Measurements from ENCODE around the gene CYP20A1. TPM values are rescaled to one million over a fixed set of nuclear protein-coding genes. Genes with fewer than 3 reads are reported as not detected.

Gene CYP20A1
- total and polyA plus RNA-seq, 2 of the 8 experiments (the other 6 are each of a cell fraction or from before 2014, with no cell fraction given), result 6.2 to 21.5 TPM

DNA sequence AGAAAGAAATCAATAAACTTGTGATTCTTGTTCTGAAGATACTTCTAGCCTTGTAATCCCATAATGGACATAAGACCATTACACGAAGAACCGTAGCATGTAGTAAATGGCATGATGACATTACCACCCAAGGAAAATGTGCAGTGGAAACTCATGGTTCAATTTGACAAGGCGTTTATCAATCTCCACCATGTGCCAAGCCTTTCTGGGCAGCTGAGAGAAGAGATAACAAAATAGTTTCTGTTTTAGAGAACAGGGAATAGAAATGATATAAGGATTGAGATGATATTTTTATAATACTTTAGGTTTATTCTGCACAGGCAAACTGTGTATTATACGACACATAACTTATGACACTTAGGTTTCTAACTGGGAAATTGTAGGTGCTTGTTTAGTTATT is 108.6 kb downstream of the CYP20A1 start:
- no peak overlapping the region for H4K91ac ChIP-seq (replicated peaks; ENCODE audit: insufficient read length, low read length)
- H4K5ac ChIP-seq (ENCODE audit: insufficient read length, low read depth, low read length), result no peak overlapping the region
- no peak overlapping the region for H2BK12ac ChIP-seq (ENCODE audit: low read depth, low read length)
- no peak overlapping the region for H2BK20ac ChIP-seq (ENCODE audit: low read length)
- H4K8ac ChIP-seq (ENCODE audit: extremely low read depth, insufficient read depth, low read length), result no peak overlapping the region
- 93% methylated on average over 4 of the region's 4 CpGs; no CpG with 5 or more reads in 1 of the 2 experiments for WGBS, 2 experiments (ENCODE audit: extremely low coverage in 1 of 2, insufficient coverage in 1 of 2, insufficient read length in 1 of 2, insufficient replicate concordance in 2 of 2, low coverage in 1 of 2, low lambda C conversion rate in 2 of 2, missing lambda C conversion rate in 1 of 2)
- no peak overlapping the region for H3K4me3 ChIP-seq (ENCODE audit: extremely low read depth in 1 of 4, insufficient read depth in 2 of 4, low read depth in 3 of 4, low read length in 4 of 4)
- H3K9me3 ChIP-seq (ENCODE audit: insufficient read depth in 2 of 2, low read depth in 1 of 2, low read length in 1 of 2), result no peaks in the 10 kb centered on the region
- no peak overlapping the region for H3K18ac ChIP-seq (ENCODE audit: extremely low read depth, low read length)
- no peak overlapping the region for H2AFZ ChIP-seq (ENCODE audit: low read length)
- FAIRE-seq, result no peak
- peaks cover 6 to 93% of the 10 kb centered on the region in 2 experiments for H3K79me2 ChIP-seq (ENCODE audit: control insufficient read depth in 1 of 2, insufficient read depth in 2 of 2, low read length in 2 of 2)
- H3K4me2 ChIP-seq (ENCODE audit: insufficient read depth in 1 of 2, low read depth in 2 of 2, low read length in 2 of 2), result no peak overlapping the region
- H3K23ac ChIP-seq (ENCODE audit: insufficient read length), result no peak overlapping the region
- no peak overlapping the region for H3K9ac ChIP-seq (replicated peaks in 1 of 4; ENCODE audit: extremely low read depth in 1 of 4, low read depth in 3 of 4, low read length in 3 of 4)
- ChIA-PET CTCF (ENCODE audit: partially characterized antibody) (interaction anchor here (1.1 kb wide), 1 partner anchor 48 kb away, joined by 3 read pairs; no protein-coding TSS in a partner anchor), POLR2A (ENCODE audit: partially characterized antibody) (interaction anchor here (0.6 kb wide), 1 partner anchor 88 kb away, joined by 3 read pairs; no protein-coding TSS in a partner anchor)
- 0 out of 7 replicates have a peak, but pooled peaks cover 0 to 2% (median 0%) of the 10 kb centered on the region in 4 experiments for H3K4me1 ChIP-seq (replicated peaks in 1 of 4; ENCODE audit: control insufficient read depth in 3 of 4, insufficient read depth in 4 of 4, low read length in 3 of 4)
- no peak overlapping the region for H3K27ac ChIP-seq (ENCODE audit: low read depth, low read length)
- H2AK5ac ChIP-seq (ENCODE audit: low read depth, low read length), result no peak overlapping the region
- no peaks in the 10 kb centered on the region for H3K27me3 ChIP-seq (replicated peaks in 1 of 4; ENCODE audit: control insufficient read depth in 3 of 4, extremely low read depth in 1 of 4, insufficient read depth in 3 of 4, low read length in 3 of 4)
- 0 out of 2 replicates have a peak, but pooled peaks cover 2% of the 10 kb centered on the region for H3K79me1 ChIP-seq (ENCODE audit: low read depth, low read length)
- no peak overlapping the region for H3K4ac ChIP-seq (replicated peaks; ENCODE audit: insufficient read length, low read depth, low read length)
- no peaks in the 10 kb centered on the region for H3K23me2 ChIP-seq (ENCODE audit: low read depth, low read length)
- peaks cover 2 to 6% of the 10 kb centered on the region in 2 experiments for H4K20me1 ChIP-seq (replicated peaks in 1 of 2; ENCODE audit: control insufficient read depth in 1 of 2, insufficient read depth in 2 of 2, low read length in 2 of 2)
- no peak overlapping the region for H3K56ac ChIP-seq (replicated peaks; ENCODE audit: insufficient read length, low read depth, low read length)
- TF ChIP-seq TAF1 (IDR thresholded peaks at IDR 0.05; ENCODE audit: low read depth, low read length), result no peak
- TF ChIP-seq BRCA1 (IDR thresholded peaks at IDR 0.05; ENCODE audit: low read depth, low read length), result no peak
- DNase-seq (ENCODE audit: low read depth in 1 of 2, low spot score in 2 of 2), result no peak
- H3K36me3 ChIP-seq (ENCODE audit: control insufficient read depth in 2 of 4, insufficient read depth in 4 of 4, low read length in 3 of 4), result peaks cover 0 to 6% (median 2%) of the 10 kb centered on the region in 4 experiments; a peak in 4 of 8 replicates
- no peak overlapping the region for H2BK120ac ChIP-seq (replicated peaks; ENCODE audit: low read depth, low read length)
- no peak overlapping the region for H2BK15ac ChIP-seq (ENCODE audit: low read length)
- H2BK5ac ChIP-seq (ENCODE audit: low read depth, low read length), result no peak overlapping the region
- no peak overlapping the region for H3K14ac ChIP-seq (ENCODE audit: insufficient read length)
